Measurements from ENCODE around the gene GM2A. TPM values are rescaled to one million over a fixed set of nuclear protein-coding genes. Genes with fewer than 3 reads are reported as not detected.

The GM2A gene
- polyA plus RNA-seq, 1 experiment, result 12.7 TPM

DNA sequence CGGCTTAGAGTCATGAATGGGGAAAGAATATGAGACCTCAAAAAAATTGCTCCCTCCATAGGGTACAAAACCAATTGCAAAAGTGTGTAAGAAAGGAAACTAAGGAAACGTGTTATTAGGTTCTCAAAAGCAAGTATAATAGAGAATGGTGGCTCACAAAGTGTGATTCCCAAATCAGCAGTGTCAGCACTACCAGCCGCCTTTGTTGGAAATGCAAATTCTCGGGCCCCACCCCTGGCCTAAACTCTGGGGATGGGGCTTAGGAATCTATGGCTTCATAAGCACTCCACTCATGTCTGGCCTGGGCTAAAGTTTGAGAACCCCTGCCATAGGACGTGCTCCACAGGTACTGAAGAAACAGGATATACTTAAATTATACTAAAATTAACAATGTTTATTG lies 27.5 kb upstream of the GM2A start:
- no peaks in the 10 kb centered on the region; the same call in 1 of the 2 replicates for H3K27me3 ChIP-seq (ENCODE audit: control insufficient read depth, insufficient read depth, low read length)
- no peak overlapping the region for H3K4me3 ChIP-seq (ENCODE audit: low read depth, low read length)
- no peaks in the 10 kb centered on the region for H3K36me3 ChIP-seq (ENCODE audit: control insufficient read depth, insufficient read depth, low read length)
- CTCF ChIA-PET, result interaction anchor here (1.3 to 1.7 kb wide), 2 partner anchors 13 to 15 kb away, joined by 3 to 5 read pairs; no protein-coding TSS in a partner anchor
- TF ChIP-seq, protein P1, sequence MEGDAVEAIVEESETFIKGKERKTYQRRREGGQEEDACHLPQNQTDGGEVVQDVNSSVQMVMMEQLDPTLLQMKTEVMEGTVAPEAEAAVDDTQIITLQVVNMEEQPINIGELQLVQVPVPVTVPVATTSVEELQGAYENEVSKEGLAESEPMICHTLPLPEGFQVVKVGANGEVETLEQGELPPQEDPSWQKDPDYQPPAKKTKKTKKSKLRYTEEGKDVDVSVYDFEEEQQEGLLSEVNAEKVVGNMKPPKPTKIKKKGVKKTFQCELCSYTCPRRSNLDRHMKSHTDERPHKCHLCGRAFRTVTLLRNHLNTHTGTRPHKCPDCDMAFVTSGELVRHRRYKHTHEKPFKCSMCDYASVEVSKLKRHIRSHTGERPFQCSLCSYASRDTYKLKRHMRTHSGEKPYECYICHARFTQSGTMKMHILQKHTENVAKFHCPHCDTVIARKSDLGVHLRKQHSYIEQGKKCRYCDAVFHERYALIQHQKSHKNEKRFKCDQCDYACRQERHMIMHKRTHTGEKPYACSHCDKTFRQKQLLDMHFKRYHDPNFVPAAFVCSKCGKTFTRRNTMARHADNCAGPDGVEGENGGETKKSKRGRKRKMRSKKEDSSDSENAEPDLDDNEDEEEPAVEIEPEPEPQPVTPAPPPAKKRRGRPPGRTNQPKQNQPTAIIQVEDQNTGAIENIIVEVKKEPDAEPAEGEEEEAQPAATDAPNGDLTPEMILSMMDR (IDR thresholded peaks at IDR 0.05; ENCODE audit: insufficient read depth, low read depth, low read length), result no peak
- DNase-seq (ENCODE audit: low read depth), result no peak
- POLR2A ChIA-PET, result no interaction called here

DNA sequence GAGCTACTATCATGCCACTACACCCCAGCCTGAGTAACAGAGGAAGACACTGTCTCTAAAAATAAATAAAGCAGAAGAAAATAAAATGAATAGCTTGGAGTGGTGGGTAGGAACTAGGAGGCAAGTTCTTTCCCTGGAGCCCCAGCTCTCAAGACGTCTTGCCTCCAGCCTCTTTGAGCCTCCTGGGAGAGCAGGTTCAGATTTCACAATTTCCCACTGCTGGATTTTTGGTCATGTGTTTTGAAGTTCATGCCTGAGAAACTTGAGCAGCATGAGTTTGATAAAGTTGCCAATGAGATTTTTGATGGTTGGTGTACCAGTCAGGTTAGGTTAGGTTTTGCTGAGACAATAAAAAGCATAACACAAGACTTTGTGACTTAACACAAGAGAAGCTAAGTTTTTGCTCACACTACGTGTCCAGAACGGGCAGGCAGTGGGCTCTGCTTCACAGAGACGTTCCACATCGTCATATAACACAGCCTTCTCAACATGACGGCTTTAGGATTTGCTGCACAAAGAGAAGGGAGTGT lies 25.0 kb upstream of the GM2A start:
- Histone ChIP-seq H3K4me3 (ENCODE audit: low read depth, low read length) (no peak overlapping the region), H3K36me3 (ENCODE audit: control insufficient read depth, insufficient read depth, low read length) (no peaks in the 10 kb centered on the region), H3K27me3 (ENCODE audit: control insufficient read depth, insufficient read depth, low read length) (peaks cover 4% of the 10 kb centered on the region)
- TF ChIP-seq, protein P1 (IDR thresholded peaks at IDR 0.05; ENCODE audit: insufficient read depth, low read depth, low read length), result no peak
- POLR2A ChIA-PET, result interaction anchor here (0.7 kb wide), 1 partner anchor 366 kb away, joined by 3 read pairs; no protein-coding TSS in a partner anchor
- no peak for DNase-seq (ENCODE audit: low read depth)
- CTCF ChIA-PET, result interaction anchor here (0.7 kb wide), 1 partner anchor 11 kb away, joined by 3 read pairs; no protein-coding TSS in a partner anchor

DNA sequence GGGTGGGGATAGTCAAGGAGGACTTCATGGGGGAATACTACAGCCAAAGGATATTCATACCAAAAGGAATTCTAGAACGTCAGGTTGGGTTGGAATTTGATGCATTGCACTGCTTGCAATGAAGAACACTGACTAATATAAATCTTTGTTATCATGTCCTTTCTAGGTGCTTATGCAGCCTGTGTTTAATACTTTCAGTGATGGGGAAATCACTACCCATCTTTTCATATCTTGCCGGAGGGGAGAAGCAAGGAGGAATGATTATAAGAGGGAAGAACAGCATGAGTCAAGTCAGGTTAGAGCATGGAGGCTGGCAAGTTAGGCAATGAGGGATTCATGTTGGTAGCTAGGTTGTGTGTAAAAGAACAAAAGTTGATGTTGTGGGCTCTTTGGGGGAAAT lies 24.0 kb upstream of the GM2A start:
- Histone ChIP-seq H3K4me3 (ENCODE audit: low read depth, low read length) (no peak overlapping the region), H3K36me3 (ENCODE audit: control insufficient read depth, insufficient read depth, low read length) (no peaks in the 10 kb centered on the region), H3K27me3 (ENCODE audit: control insufficient read depth, insufficient read depth, low read length) (peaks cover 4% of the 10 kb centered on the region)
- ChIA-PET CTCF (interaction anchor here (0.7 to 0.8 kb wide), 2 partner anchors 9 to 20 kb away, joined by 3 read pairs; no protein-coding TSS in a partner anchor), POLR2A (no interaction called here)
- DNase-seq (ENCODE audit: low read depth), result no peak
- TF ChIP-seq, protein P1 (IDR thresholded peaks at IDR 0.05; ENCODE audit: insufficient read depth, low read depth, low read length), result no peak

DNA sequence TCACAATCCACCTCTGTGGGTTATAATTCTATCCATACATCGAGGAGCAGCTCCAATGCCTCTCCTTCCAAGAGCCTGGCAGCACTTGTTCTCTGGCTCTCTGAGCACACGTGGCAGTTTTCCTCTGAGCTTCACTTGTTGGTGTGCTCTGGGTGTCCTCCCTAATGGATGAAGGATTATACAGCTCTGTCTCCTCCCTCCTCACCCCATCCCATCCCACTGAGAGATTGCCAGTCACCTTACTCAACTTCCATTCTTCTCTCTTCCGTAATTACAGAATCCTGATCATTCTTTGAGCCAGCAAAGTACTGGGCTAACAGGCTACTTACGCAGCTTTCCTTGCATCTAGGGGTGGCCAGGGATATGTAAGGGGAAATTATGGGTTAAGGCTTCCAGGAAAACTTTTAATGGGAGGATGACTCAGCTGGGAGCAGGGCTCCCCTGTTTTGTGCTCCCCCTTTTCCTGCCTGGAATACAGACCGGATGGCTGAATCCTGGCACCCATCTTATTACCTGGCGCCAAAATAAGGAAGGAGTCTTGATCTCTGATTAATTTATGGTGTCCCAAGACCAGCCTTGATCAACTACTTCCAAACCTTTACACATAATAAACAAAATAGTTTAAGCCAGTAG lies 22.8 kb upstream of the GM2A start:
- H3K4me3 ChIP-seq (ENCODE audit: low read depth, low read length), result no peak overlapping the region
- H3K27me3 ChIP-seq (ENCODE audit: control insufficient read depth, insufficient read depth, low read length), result peaks cover 4% of the 10 kb centered on the region
- no peak for DNase-seq (ENCODE audit: low read depth)
- TF ChIP-seq, protein P1 (IDR thresholded peaks at IDR 0.05; ENCODE audit: insufficient read depth, low read depth, low read length), result no peak
- H3K36me3 ChIP-seq (ENCODE audit: control insufficient read depth, insufficient read depth, low read length), result no peaks in the 10 kb centered on the region
- POLR2A ChIA-PET, result no interaction called here
- CTCF ChIA-PET, result interaction anchor here (0.6 to 1.4 kb wide), 2 partner anchors 9 to 1859 kb away, joined by 3 to 6 read pairs; no protein-coding TSS in a partner anchor

DNA sequence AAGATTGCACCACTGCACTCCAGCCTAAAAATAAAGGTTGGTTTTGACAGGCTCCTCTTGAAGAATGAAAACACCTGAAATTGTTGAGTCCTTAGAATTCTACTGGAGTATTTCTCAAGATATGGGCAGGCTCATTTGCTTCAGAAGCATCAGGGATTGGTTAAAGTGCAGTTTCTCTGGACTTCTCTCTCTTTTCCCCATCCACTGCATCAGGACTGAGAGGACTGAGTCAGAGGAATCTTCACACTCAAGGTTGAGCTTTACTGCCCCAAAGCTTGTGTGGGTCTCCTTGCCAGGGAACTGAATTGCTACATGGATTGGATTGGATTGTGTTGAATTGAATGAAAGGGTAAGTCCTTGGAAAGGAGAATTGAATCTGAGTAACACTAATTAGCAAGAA lies 21.6 kb upstream of the GM2A start:
- CTCF ChIA-PET, result no interaction called here
- POLR2A ChIA-PET, result no interaction called here
- Histone ChIP-seq H3K27me3 (ENCODE audit: control insufficient read depth, insufficient read depth, low read length) (peaks cover 4% of the 10 kb centered on the region), H3K4me3 (ENCODE audit: low read depth, low read length) (no peak overlapping the region), H3K36me3 (ENCODE audit: control insufficient read depth, insufficient read depth, low read length) (no peaks in the 10 kb centered on the region)
- TF ChIP-seq, protein P1 (IDR thresholded peaks at IDR 0.05; ENCODE audit: insufficient read depth, low read depth, low read length), result no peak
- no peak for DNase-seq (ENCODE audit: low read depth)
